Fibroblast of lung (primary cell): ENCODE results near the gene MANBA. TPM values are rescaled to one million over a fixed set of nuclear protein-coding genes. Genes with fewer than 3 reads are reported as not detected.
"Not testable (repeated sequence)": the region's sequence is repeated elsewhere in the genome, so short reads cannot be mapped to it uniquely, and the experiment has no call there.

Experiments used
- DNase-seq, 2 donors: peaks; one replicate each; pipeline versions ENCODE4 v3.0.0 to v3.0.0-alpha.2; 2010; ENCODE audit warnings: low read depth in 2 of 2
- H2AFZ ChIP-seq: 2 replicates; pipeline ENCODE4 v1.5.1; 2012; ENCODE audit warnings: low read length, control low read depth, inconsistent platforms
- H3K27ac ChIP-seq: 2 replicates; pipeline ENCODE4 v1.5.1; 2011; ENCODE audit warnings: low read length, control low read depth; ENCODE audit not compliant: insufficient read depth
- H3K27me3 ChIP-seq: 2 replicates; pipeline ENCODE4 v1.5.1; 2011; ENCODE audit warnings: mild to moderate bottlenecking, low read length; ENCODE audit not compliant: control insufficient read depth, insufficient read depth
- H3K36me3 ChIP-seq: 2 replicates; pipeline ENCODE4 v1.5.1; 2011; ENCODE audit warnings: low read length; ENCODE audit not compliant: control insufficient read depth, insufficient read depth
- H3K4me1 ChIP-seq: 2 replicates; pipeline ENCODE4 v1.5.1; 2011; ENCODE audit warnings: low read length; ENCODE audit not compliant: control insufficient read depth, insufficient read depth; ENCODE audit errors: extremely low read depth
- H3K4me2 ChIP-seq: 2 replicates; pipeline ENCODE4 v1.5.1; 2011; ENCODE audit warnings: low read length, control low read depth; ENCODE audit not compliant: insufficient read depth; ENCODE audit errors: extremely low read depth
- H3K4me3 ChIP-seq, 4 experiments: fragments of 200-600 bp in 1 of 4; sonication (generic) in 1 of 4; replicated peaks in 1 of 4; 2 replicates each; pipeline ENCODE4 v1.5.1; 2011 to 2016; ENCODE audit warnings: low read length in 4 of 4, low read depth in 3 of 4, mild to moderate bottlenecking in 3 of 4, control low read depth in 2 of 4, inconsistent platforms in 1 of 4, mixed read lengths in 1 of 4; ENCODE audit not compliant: insufficient read depth in 1 of 4; ENCODE audit errors: control extremely low read depth in 1 of 4
- H3K79me2 ChIP-seq: 2 replicates; pipeline ENCODE4 v1.5.1; 2012; ENCODE audit warnings: mild to moderate bottlenecking, low read length, inconsistent platforms; ENCODE audit not compliant: control insufficient read depth, insufficient read depth
- H3K9ac ChIP-seq: 2 replicates; pipeline ENCODE4 v1.5.1; 2011; ENCODE audit warnings: mild to moderate bottlenecking, low read length, control low read depth; ENCODE audit not compliant: insufficient read depth
- H3K9me3 ChIP-seq: 2 replicates; pipeline ENCODE4 v1.5.1; 2012; ENCODE audit warnings: low read depth, low read length; ENCODE audit not compliant: control insufficient read depth, insufficient read depth
- H4K20me1 ChIP-seq: 2 replicates; pipeline ENCODE4 v1.5.1; 2011; ENCODE audit warnings: low read length; ENCODE audit not compliant: control insufficient read depth, insufficient read depth; ENCODE audit errors: extremely low read depth
- EZH2 ChIP-seq: IDR thresholded peaks from 2 replicates; pipeline ENCODE4 v1.5.1; 2012; ENCODE audit warnings: low read length, control low read depth, mild to moderate bottlenecking; ENCODE audit errors: missing control alignments
- polyA plus RNA-seq, 2 donors: library from polyadenylated mRNA; depleted of rRNA in 1 of 2; stranded (reverse) in 1 of 2; unstranded in 1 of 2; fragments of >200 nt; gene quantifications; 2 replicates each; pipeline ENCODE4 v1.2.1, GENCODE V29; 2011 to 2012; ENCODE audit warnings: missing spikeins in 1 of 2
- total RNA-seq: library from RNA; depleted of rRNA; stranded (reverse); fragments of >200 nt; gene quantifications from 2 replicates; pipeline ENCODE4 v1.2.1, GENCODE V29; 2014
- TF ChIP-seq, protein P1 (sequence below), 2 donors: IDR thresholded peaks in 1 of 2; conservative IDR thresholded peaks in 1 of 2; 1 replicate in 1 of 2; 2 replicates in 1 of 2; pipeline ENCODE4 v1.5.1; 2011 to 2012; ENCODE audit warnings: low read length in 2 of 2, control low read depth in 1 of 2, inconsistent platforms in 1 of 2, low read depth in 1 of 2, mild to moderate bottlenecking in 1 of 2

MANBA gene
- total and polyA plus RNA-seq, 2 donors (not counting 1 experiment from before 2014, with no cell fraction given) = 13.4 to 97.9 TPM

DNA sequence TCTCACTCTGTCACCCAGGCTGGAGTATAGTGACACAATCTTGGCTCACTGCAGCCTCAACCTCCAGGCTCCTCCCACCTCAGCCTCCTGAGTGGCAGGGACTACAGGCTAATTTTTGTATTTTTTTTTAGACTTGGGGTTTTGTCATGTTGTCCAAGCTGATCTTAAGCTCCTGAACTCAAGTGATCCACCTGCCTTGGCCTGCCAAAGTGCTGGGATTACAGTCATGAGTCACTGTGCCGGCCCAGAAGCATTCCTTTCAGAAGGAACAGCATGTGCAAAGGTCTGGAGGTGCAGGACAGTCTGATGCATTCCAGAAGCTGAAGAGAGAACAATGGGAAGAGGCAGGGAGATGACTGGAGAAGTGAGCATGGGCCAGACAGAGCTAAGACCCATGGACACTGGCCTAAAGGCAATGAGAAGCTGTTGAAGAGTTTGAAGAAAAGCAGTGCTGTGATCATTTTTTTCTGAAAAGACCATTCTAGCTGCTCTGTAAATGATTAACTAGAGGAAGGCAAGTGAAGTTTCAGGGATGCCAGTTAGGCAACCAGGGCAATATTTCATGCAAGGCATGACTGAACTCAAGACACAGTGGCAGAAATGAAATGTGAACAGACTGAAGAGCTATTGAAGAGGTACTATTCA is 43.2 kb downstream of the MANBA start:
- Histone ChIP-seq H4K20me1 (no peaks in the 10 kb centered on the region), H3K9ac (no peak overlapping the region), H3K79me2 (no peaks in the 10 kb centered on the region), H3K4me3 (no peak overlapping the region), H3K36me3 (no peaks in the 10 kb centered on the region), H2AFZ (no peak overlapping the region), H3K9me3 (no peaks in the 10 kb centered on the region), H3K4me1 (peaks cover under 1% of the 10 kb centered on the region), H3K4me2 (no peak overlapping the region), H3K27me3 (no peaks in the 10 kb centered on the region), H3K27ac (no peak overlapping the region)
- TF ChIP-seq, protein P1, sequence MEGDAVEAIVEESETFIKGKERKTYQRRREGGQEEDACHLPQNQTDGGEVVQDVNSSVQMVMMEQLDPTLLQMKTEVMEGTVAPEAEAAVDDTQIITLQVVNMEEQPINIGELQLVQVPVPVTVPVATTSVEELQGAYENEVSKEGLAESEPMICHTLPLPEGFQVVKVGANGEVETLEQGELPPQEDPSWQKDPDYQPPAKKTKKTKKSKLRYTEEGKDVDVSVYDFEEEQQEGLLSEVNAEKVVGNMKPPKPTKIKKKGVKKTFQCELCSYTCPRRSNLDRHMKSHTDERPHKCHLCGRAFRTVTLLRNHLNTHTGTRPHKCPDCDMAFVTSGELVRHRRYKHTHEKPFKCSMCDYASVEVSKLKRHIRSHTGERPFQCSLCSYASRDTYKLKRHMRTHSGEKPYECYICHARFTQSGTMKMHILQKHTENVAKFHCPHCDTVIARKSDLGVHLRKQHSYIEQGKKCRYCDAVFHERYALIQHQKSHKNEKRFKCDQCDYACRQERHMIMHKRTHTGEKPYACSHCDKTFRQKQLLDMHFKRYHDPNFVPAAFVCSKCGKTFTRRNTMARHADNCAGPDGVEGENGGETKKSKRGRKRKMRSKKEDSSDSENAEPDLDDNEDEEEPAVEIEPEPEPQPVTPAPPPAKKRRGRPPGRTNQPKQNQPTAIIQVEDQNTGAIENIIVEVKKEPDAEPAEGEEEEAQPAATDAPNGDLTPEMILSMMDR (conservative IDR thresholded peaks at IDR 0.05 in 1 of 2, IDR thresholded peaks at IDR 0.05 in 1 of 2; ENCODE audit: low read depth in 1 of 2, low read length in 2 of 2) = no peak
- no peak for TF ChIP-seq EZH2
- peak in 1 of 2 donors; percentile 7 for DNase-seq

DNA sequence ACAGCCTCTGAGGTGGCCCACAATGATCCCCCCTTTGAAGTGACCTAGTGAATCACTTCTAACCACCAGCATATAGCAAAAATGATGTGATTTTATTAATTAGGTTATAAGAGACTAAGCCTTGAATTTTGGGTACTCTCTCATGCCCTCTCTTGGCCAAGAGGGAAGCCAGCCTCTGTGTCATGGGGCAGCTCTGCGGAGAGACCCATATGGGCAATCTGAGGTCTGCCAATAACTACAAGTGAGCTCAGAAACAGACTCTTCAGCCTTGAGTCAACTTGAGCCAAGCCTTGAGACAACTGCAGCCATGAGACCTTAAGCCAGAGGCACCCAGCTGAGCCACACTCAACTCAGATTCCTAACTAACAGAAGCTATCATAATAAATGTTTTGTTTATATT is 45.7 kb downstream of the MANBA start:
- Histone ChIP-seq H2AFZ (no peak overlapping the region), H3K79me2 (no peaks in the 10 kb centered on the region), H3K4me1 (peaks cover 3% of the 10 kb centered on the region), H4K20me1 (no peaks in the 10 kb centered on the region), H3K27ac (no peak overlapping the region), H3K4me3 (no peak overlapping the region), H3K27me3 (no peaks in the 10 kb centered on the region), H3K9ac (no peak overlapping the region), H3K36me3 (no peaks in the 10 kb centered on the region), H3K4me2 (no peak overlapping the region), H3K9me3 (no peaks in the 10 kb centered on the region)
- no peak for DNase-seq
- TF ChIP-seq, protein P1 (conservative IDR thresholded peaks at IDR 0.05 in 1 of 2, IDR thresholded peaks at IDR 0.05 in 1 of 2; ENCODE audit: low read depth in 1 of 2, low read length in 2 of 2) = no peak
- TF ChIP-seq EZH2 = no peak

DNA sequence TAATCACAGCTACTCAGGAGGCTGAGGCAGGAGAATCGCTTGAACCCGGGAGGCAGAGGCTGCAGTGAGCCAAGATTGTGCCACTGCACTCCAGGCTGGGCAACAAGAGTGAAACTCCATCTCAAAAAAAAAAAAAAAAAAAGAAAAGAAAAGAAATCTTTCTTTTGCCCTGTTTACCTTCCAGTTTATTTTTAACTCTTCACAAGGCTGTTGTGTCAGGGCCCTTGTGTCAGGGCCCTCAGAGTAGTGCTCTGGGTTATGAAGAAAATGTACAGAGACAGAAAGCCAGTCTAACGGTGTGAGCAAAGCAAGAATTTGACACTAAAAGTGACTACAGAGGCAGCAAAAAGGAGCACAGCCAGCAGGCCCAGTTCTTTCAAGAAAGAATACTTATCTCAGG is 47.0 kb downstream of the MANBA start:
- DNase-seq, H3K27ac ChIP-seq, H3K27me3 ChIP-seq, H3K4me3 ChIP-seq, H2AFZ ChIP-seq, H4K20me1 ChIP-seq, H3K9me3 ChIP-seq, H3K9ac ChIP-seq, H3K79me2 ChIP-seq, H3K4me2 ChIP-seq, H3K36me3 ChIP-seq, H3K4me1 ChIP-seq: not testable (repeated sequence)
